Epidermal melanocyte (primary cell): ENCODE measurements around the gene CTRL.
"Not testable (repeated sequence)": the region's sequence is repeated elsewhere in the genome, so short reads cannot be mapped to it uniquely, and the experiment has no call there.

ENCODE experiments used
- DNase-seq: peaks from one replicate; pipeline ENCODE4 v3.0.0; 2011; ENCODE audit warnings: low spot score; ENCODE audit not compliant: insufficient read length

The CTRL gene

GRCh38 chr16:67941469-67942199 is 10.0 kb upstream of the CTRL start:
- no peak for DNase-seq

- DNase-seq, result no peak
Observed at GRCh38 chr16:67940446-67941089, 8.9 kb upstream of the CTRL start.

- no peak for DNase-seq
Observed at GRCh38 chr16:67939507-67940445, 8.1 kb upstream of the CTRL start.

GRCh38 chr16:67937713-67938112 is 6.1 kb upstream of the CTRL start:
- not testable (repeated sequence) for DNase-seq

GRCh38 chr16:67936880-67937605 is 5.4 kb upstream of the CTRL start:
- no peak for DNase-seq

- peak; percentile 80 for DNase-seq
Observed at GRCh38 chr16:67936124-67936879, 4.6 kb upstream of the CTRL start, which contains the start of gene PSMB10. PSMB10 (minus strand) TSS chr16:67936850; CDS start chr16:67936749, 101 bp downstream.

GRCh38 chr16:67935402-67936123 is 3.9 kb upstream of the CTRL start:
- peak; percentile 100 for DNase-seq

- DNase-seq, result no peak
Observed at GRCh38 chr16:67935101-67935401, 3.4 kb upstream of the CTRL start.

- no peak for DNase-seq
Observed at GRCh38 chr16:67934306-67935100, 2.8 kb upstream of the CTRL start.

- DNase-seq, result no peak
Observed at GRCh38 chr16:67933805-67934204, 2.1 kb upstream of the CTRL start.

- no peak for DNase-seq
Observed at GRCh38 chr16:67932462-67932840, 789 bp upstream of the CTRL start.

- no peak for DNase-seq
Observed at GRCh38 chr16:67930678-67931211, 917 bp downstream of the CTRL start.

- no peak for DNase-seq
Observed at GRCh38 chr16:67930191-67930590, 1.5 kb downstream of the CTRL start.

GRCh38 chr16:67928561-67929364 is 2.9 kb downstream of the CTRL start:
- peak; percentile 76 for DNase-seq

- DNase-seq, result no peak
Observed at GRCh38 chr16:67928147-67928546, 3.5 kb downstream of the CTRL start.

GRCh38 chr16:67927131-67927941 is 4.3 kb downstream of the CTRL start:
- DNase-seq, result no peak

- no peak for DNase-seq
Observed at GRCh38 chr16:67926181-67926750, 5.4 kb downstream of the CTRL start.
